HTERT RPE-1 (cell line): ENCODE data around the gene MYH14.

Source experiments
- in situ Hi-C: fragments of 300-500 bp; cut with MboI; formaldehyde crosslinking; loops from 4 replicates; pipeline ENCODE4 v1.14.3; 2020; ENCODE audit warnings: low sequenced_read_pairs

Gene MYH14

GRCh38 chr19:50314724-50315708 lies 111.6 kb downstream of the MYH14 start:
- in situ Hi-C loops, result no loop called here

- in situ Hi-C loops, result no loop called here
These were observed 112.5 kb downstream of the MYH14 start for GRCh38 chr19:50315773-50316448.

GRCh38 chr19:50317115-50317514 lies 113.7 kb downstream of the MYH14 start:
- in situ Hi-C loops, result no loop called here

- in situ Hi-C loops, result no loop called here
These were observed 115.0 kb downstream of the MYH14 start for GRCh38 chr19:50318438-50318837.

GRCh38 chr19:50319156-50319555 lies 115.7 kb downstream of the MYH14 start:
- in situ Hi-C loops, result no loop called here

- in situ Hi-C loops, result no loop called here
These were observed 116.6 kb downstream of the MYH14 start for GRCh38 chr19:50320051-50320450.

- in situ Hi-C loops, result no loop called here
These were observed 117.2 kb downstream of the MYH14 start for GRCh38 chr19:50320596-50320995.

- in situ Hi-C loops, result no loop called here
These were observed 118.4 kb downstream of the MYH14 start for GRCh38 chr19:50321831-50322230.

GRCh38 chr19:50322234-50322633 lies 118.8 kb downstream of the MYH14 start:
- in situ Hi-C loops, result no loop called here

- in situ Hi-C loops, result no loop called here
These were observed 119.7 kb downstream of the MYH14 start for GRCh38 chr19:50322931-50323781.

GRCh38 chr19:50323782-50324133 lies 120.3 kb downstream of the MYH14 start:
- in situ Hi-C loops, result no loop called here

- in situ Hi-C loops, result no loop called here
These were observed 120.9 kb downstream of the MYH14 start for GRCh38 chr19:50324331-50324730.

GRCh38 chr19:50325310-50326100 lies 122.1 kb downstream of the MYH14 start:
- in situ Hi-C loops, result no loop called here

- in situ Hi-C loops, result no loop called here
These were observed 122.8 kb downstream of the MYH14 start for GRCh38 chr19:50326101-50326664.

- in situ Hi-C loops, result no loop called here
These were observed 123.6 kb downstream of the MYH14 start for GRCh38 chr19:50327013-50327412.

GRCh38 chr19:50327461-50328223 lies 124.2 kb downstream of the MYH14 start:
- in situ Hi-C loops, result no loop called here

- in situ Hi-C loops, result no loop called here
These were observed 124.9 kb downstream of the MYH14 start for GRCh38 chr19:50328224-50328872.

- in situ Hi-C loops, result no loop called here
These were observed 125.4 kb downstream of the MYH14 start for GRCh38 chr19:50328873-50329145.
